ENCODE data around the gene RAE1.

Gene RAE1

GRCh38 chr20:57410924-57411323 is 59.9 kb downstream of the RAE1 start:
- in situ Hi-C loops (cut with HindIII; ENCODE audit: low pct_ligation_motif_present, low sequenced_read_pairs): no loop called here

DNA sequence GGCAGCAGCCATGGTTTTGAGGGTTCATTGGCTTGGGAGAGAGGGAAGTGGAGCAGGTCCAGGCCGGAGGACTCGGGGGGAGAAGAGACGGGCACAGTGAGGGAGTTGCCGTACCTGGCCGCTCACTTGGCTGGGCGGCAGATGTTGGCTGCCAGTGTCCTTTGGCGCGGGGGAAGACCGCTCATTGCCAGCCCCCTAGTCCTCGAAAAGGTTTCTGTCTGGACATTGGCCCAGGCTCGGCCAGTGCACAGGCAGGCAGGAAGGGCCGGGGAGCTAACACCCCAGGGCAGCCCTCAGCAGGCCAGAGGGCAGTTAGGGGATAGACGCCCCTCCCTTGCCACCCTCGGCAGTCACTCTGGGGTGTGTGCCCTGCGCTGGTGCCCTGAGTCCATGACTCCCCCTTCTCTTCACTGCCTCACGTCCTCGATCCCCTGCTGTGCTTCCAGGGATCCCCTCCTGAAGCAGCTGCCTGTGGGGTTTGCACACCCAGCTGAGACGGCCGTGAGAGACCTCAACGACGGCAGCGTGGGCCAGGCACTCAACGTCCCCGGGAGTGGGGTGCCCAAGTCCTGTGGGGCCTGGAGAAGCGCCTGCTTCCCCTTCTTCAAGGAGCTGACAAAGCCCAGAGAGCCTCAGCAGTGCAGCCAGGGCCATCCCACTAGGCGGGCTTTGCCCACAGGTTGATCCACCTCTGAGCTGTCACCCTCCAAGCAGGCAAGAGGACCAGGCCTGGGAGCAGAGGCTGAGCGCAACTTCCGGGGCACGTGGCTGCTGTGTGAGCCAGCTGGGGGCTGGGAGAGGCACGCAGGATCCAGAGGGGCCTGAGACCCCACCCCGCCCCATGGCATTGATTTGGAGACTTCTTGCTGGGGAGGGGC is 60.6 kb downstream of the RAE1 start:
- no peak overlapping the region for H3K27ac ChIP-seq
- no peak for DNase-seq
- H3K4me3 ChIP-seq (ENCODE audit: low read depth, low read length): no peak overlapping the region
- in situ Hi-C loops (cut with HindIII; ENCODE audit: low pct_ligation_motif_present, low sequenced_read_pairs): no loop called here
- no peak for TF ChIP-seq CTCF (IDR thresholded peaks at IDR 0.05; ENCODE audit: low read depth, low read length, missing control alignments)
- peaks cover 2% of the 10 kb centered on the region for H3K36me3 ChIP-seq (replicated peaks)
- H3K27me3 ChIP-seq (replicated peaks): no peaks in the 10 kb centered on the region

More at GRCh38 chr20:57410924-57411323, 59.9 kb downstream of the RAE1 start:
- H3K27me3 ChIP-seq (replicated peaks): no peaks in the 10 kb centered on the region
- H3K36me3 ChIP-seq (replicated peaks): peaks cover 2% of the 10 kb centered on the region
- no peak overlapping the region for H3K27ac ChIP-seq
- no peak for DNase-seq
- TF ChIP-seq CTCF (IDR thresholded peaks at IDR 0.05; ENCODE audit: low read depth, low read length, missing control alignments): no peak
- H3K4me3 ChIP-seq (ENCODE audit: low read depth, low read length): no peak overlapping the region

DNA sequence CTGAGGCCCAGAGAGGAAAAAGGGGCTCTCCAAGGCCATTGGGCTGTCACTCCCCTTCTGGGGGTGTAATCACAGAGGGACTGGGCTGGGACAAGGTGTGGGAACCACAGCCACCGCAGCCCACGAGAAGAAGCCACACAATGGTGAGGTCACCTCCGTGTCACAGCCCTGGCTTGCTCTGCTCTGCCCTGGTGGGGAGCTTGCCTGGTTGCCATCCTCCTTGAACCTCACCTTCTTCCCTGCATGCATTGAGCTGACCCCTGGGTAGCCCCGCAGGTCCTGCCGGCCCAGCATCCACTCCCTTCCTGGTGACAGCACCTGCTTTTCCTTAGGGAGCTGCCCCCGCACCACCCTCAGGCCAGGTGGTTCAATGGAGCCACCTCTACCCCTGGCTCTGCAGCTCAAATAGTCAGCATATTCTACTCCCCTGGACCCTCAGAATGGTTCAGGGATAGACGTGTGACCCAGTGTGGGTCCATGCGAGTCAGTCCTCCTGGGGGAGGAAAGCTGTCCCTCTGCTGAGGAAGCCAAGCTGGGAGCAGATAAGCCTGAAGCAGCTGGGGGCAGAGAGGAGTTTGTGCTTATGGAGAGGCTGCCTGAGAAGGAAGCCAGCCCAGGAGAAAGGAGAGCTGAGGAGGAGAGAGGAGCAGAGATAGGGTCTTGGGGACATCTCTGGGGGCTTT is 61.4 kb downstream of the RAE1 start:
- in situ Hi-C loops (cut with HindIII; ENCODE audit: low pct_ligation_motif_present, low sequenced_read_pairs): no loop called here
- H3K27me3 ChIP-seq (replicated peaks): no peaks in the 10 kb centered on the region
- DNase-seq: no peak
- H3K4me3 ChIP-seq (ENCODE audit: low read depth, low read length): no peak overlapping the region
- no peak overlapping the region for H3K27ac ChIP-seq
- TF ChIP-seq CTCF (IDR thresholded peaks at IDR 0.05; ENCODE audit: low read depth, low read length, missing control alignments): no peak
- H3K36me3 ChIP-seq (replicated peaks): peaks cover 2% of the 10 kb centered on the region

- in situ Hi-C loops (cut with HindIII; ENCODE audit: low pct_ligation_motif_present, low sequenced_read_pairs): no loop called here
- Histone ChIP-seq H3K27me3 (replicated peaks) (peaks cover 2% of the 10 kb centered on the region), H3K36me3 (replicated peaks) (no peaks in the 10 kb centered on the region), H3K4me3 (ENCODE audit: low read depth, low read length) (no peak overlapping the region), H3K27ac (no peak overlapping the region)
- DNase-seq: no peak
- TF ChIP-seq CTCF (IDR thresholded peaks at IDR 0.05; ENCODE audit: low read depth, low read length, missing control alignments): no peak
Measured at GRCh38 chr20:57413986-57414385, 62.9 kb downstream of the RAE1 start.

- H3K27me3 ChIP-seq (replicated peaks): peaks cover 2% of the 10 kb centered on the region
- no peak for DNase-seq
- no peaks in the 10 kb centered on the region for H3K36me3 ChIP-seq (replicated peaks)
- in situ Hi-C loops (cut with HindIII; ENCODE audit: low pct_ligation_motif_present, low sequenced_read_pairs): no loop called here
- no peak for TF ChIP-seq CTCF (IDR thresholded peaks at IDR 0.05; ENCODE audit: low read depth, low read length, missing control alignments)
- no peak overlapping the region for H3K4me3 ChIP-seq (ENCODE audit: low read depth, low read length)
- no peak overlapping the region for H3K27ac ChIP-seq
Measured at GRCh38 chr20:57414867-57415592, 64.0 kb downstream of the RAE1 start.
